HepG2 (cell line): Measurements from ENCODE around the gene UBAC2. TPM values are rescaled to one million over a fixed set of nuclear protein-coding genes. Genes with fewer than 3 reads are reported as not detected.

Experiments
- ATAC-seq: fragments of 200-7000 bp; cut with Tn5 transposase; 3 replicates; pipeline ENCODE4 v1.9.1; 2020; ENCODE audit warnings: mild to moderate bottlenecking, moderate library complexity
- BruUV-seq: library from RNA; stranded (reverse); fragments of 400-500 nt; replicated peaks from 2 replicates; lab custom pipeline; 2021; lab: Mats Ljungman, UMichigan
- CTCF ChIA-PET: fragments of 300-600 bp; formaldehyde crosslinking; extraction: SDS; loops from one replicate; lab custom pipeline; 2021; ENCODE audit warnings: low total read pairs, inconsistent platforms, low intra/inter-chr PET ratio; lab: Yijun Ruan, JAX
- POLR2A ChIA-PET: fragments of 350-600 bp; sonication (Branson Sonifier 250); formaldehyde crosslinking; loops from one replicate; lab custom pipeline; 2020; ENCODE audit warnings: antibody characterized with exemption, inconsistent platforms; lab: Yijun Ruan, JAX
- DNase-seq: peaks from one replicate; pipeline ENCODE4 v3.0.0-alpha.2; 2015; ENCODE audit warnings: low spot score
- FAIRE-seq: peaks from 3 replicates; lab custom pipeline; 2011; peaks lifted over from hg19 to GRCh38; lab: Jason Lieb, UNC
- H2AFZ ChIP-seq: one replicate; pipeline ENCODE4 v1.6.1; 2011; ENCODE audit warnings: low read length, inconsistent platforms
- H3K27ac ChIP-seq: fragments of 300-600 bp; 3 replicates; pipeline ENCODE4 v1.8.0; 2011; ENCODE audit warnings: mixed run types, mild to moderate bottlenecking, mixed read lengths, low read length, inconsistent platforms; ENCODE audit not compliant: insufficient read depth; ENCODE audit errors: extremely low read length
- H3K27me3 ChIP-seq, 2 experiments: fragments of 200-600 bp in 1 of 2; 2 replicates in 1 of 2; 3 replicates in 1 of 2; pipeline versions ENCODE4 v1.6.0 to v1.8.0; 2011; ENCODE audit warnings: low read length in 2 of 2, mild to moderate bottlenecking in 2 of 2, moderate library complexity in 2 of 2, inconsistent platforms in 1 of 2; ENCODE audit not compliant: insufficient read depth in 2 of 2, control insufficient read depth in 1 of 2
- H3K36me3 ChIP-seq, 2 experiments: fragments of 200-600 bp in 1 of 2; replicated peaks in 1 of 2; 2 replicates in 1 of 2; 3 replicates in 1 of 2; pipeline versions ENCODE4 v1.5.1 to v1.8.0; 2011; ENCODE audit warnings: low read length in 2 of 2, inconsistent platforms in 1 of 2; ENCODE audit not compliant: insufficient read depth in 2 of 2, control insufficient read depth in 1 of 2
- H3K4me1 ChIP-seq: 2 replicates; pipeline ENCODE4 v1.5.1; 2012; ENCODE audit warnings: low read length, inconsistent platforms; ENCODE audit not compliant: insufficient read depth
- H3K4me2 ChIP-seq: 2 replicates; pipeline ENCODE4 v1.6.0; 2011; ENCODE audit warnings: low read depth, low read length, inconsistent platforms
- H3K4me3 ChIP-seq, 3 experiments: fragments of 200-600 bp in 1 of 3; sonication (generic), shearing (Covaris generic) in 1 of 3; replicated peaks in 1 of 3; 2 replicates each; pipeline ENCODE4 v1.5.1; 2011 to 2016; ENCODE audit warnings: low read length in 3 of 3, inconsistent platforms in 2 of 3, low read depth in 2 of 3, mild to moderate bottlenecking in 2 of 3, control low read depth in 1 of 3, mixed read lengths in 1 of 3; ENCODE audit not compliant: insufficient read depth in 1 of 3
- H3K79me2 ChIP-seq: one replicate; pipeline ENCODE4 v1.6.1; 2011; ENCODE audit warnings: low read length, inconsistent platforms; ENCODE audit not compliant: insufficient read depth
- H3K9ac ChIP-seq: 2 replicates; pipeline ENCODE4 v1.6.0; 2011; ENCODE audit warnings: mild to moderate bottlenecking, low read depth, low read length, inconsistent platforms; ENCODE audit not compliant: insufficient read depth
- H3K9me3 ChIP-seq: 2 replicates; pipeline ENCODE4 v1.5.1; 2012; ENCODE audit warnings: mild to moderate bottlenecking, low read length
- H4K20me1 ChIP-seq: 2 replicates; pipeline ENCODE4 v1.6.0; 2011; ENCODE audit warnings: inconsistent platforms, mild to moderate bottlenecking, low read length, moderate library complexity; ENCODE audit not compliant: insufficient read depth
- EP300 ChIP-seq, 3 experiments: sonication (generic) in 1 of 3; formaldehyde crosslinking in 1 of 3; IDR thresholded peaks; 2 replicates each; pipeline versions ENCODE4 v1.5.1 to v1.6.1; 2011 to 2020; ENCODE audit warnings: low read depth in 2 of 3, low read length in 2 of 3, borderline replicate concordance in 1 of 3, improper control_type of control experiment in 1 of 3, mild to moderate bottlenecking in 1 of 3, missing genetic modification reagents in 1 of 3, moderate library complexity in 1 of 3
- GATAD2A ChIP-seq: IDR thresholded peaks from 2 replicates; pipeline ENCODE4 v1.6.1; 2016
- HNRNPH1 ChIP-seq: fragments of 200-400 bp; formaldehyde crosslinking; optimal IDR thresholded peaks from 2 replicates; pipeline ENCODE3; 2017; ENCODE audit warnings: mild to moderate bottlenecking, low read depth, low read length
- MXD4 ChIP-seq: IDR thresholded peaks from 2 replicates; pipeline ENCODE4 v1.6.1; 2016; ENCODE audit warnings: mild to moderate bottlenecking, missing biosample characterization, missing genetic modification reagents
- PATZ1 ChIP-seq: sonication (generic); formaldehyde crosslinking; IDR thresholded peaks from 2 replicates; pipeline ENCODE4 v1.4.0; 2020; ENCODE audit warnings: missing genetic modification reagents
- PPARG ChIP-seq: conservative IDR thresholded peaks from 2 replicates; pipeline ENCODE4 v1.6.1; 2016; ENCODE audit warnings: missing biosample characterization, missing genetic modification reagents
- TBP ChIP-seq: sonication (generic); formaldehyde crosslinking; IDR thresholded peaks from 2 replicates; pipeline ENCODE4 v1.5.0; 2020; ENCODE audit warnings: missing genetic modification reagents
- ZBTB21 ChIP-seq: sonication (generic); formaldehyde crosslinking; IDR thresholded peaks from 2 replicates; pipeline ENCODE4 v1.4.0; 2020; ENCODE audit warnings: missing genetic modification reagents
- ZEB1 ChIP-seq: IDR thresholded peaks from 2 replicates; pipeline ENCODE4 v1.6.1; 2012; ENCODE audit warnings: mild to moderate bottlenecking, low read depth, inconsistent platforms; ENCODE audit not compliant: insufficient replicate concordance
- ZKSCAN1 ChIP-seq: fragments of 150-350 bp; IDR thresholded peaks from 2 replicates; pipeline ENCODE4 v1.6.1; 2014; ENCODE audit warnings: low read length
- ZNF180 ChIP-seq: sonication (generic); formaldehyde crosslinking; IDR thresholded peaks from 2 replicates; pipeline ENCODE4 v1.4.0; 2020; ENCODE audit warnings: low read depth, missing genetic modification reagents, borderline replicate concordance
- ZNF235 ChIP-seq: sonication (generic); formaldehyde crosslinking; IDR thresholded peaks from 2 replicates; pipeline ENCODE4 v1.8.1; 2023; ENCODE audit warnings: mild to moderate bottlenecking, missing genetic modification reagents, borderline replicate concordance
- ZNF256 ChIP-seq: sonication (generic); formaldehyde crosslinking; conservative IDR thresholded peaks from 2 replicates; pipeline ENCODE4 v1.4.0; 2020; ENCODE audit warnings: missing genetic modification reagents
- ZNF343 ChIP-seq: sonication (generic); formaldehyde crosslinking; IDR thresholded peaks from 2 replicates; pipeline ENCODE4 v1.4.0; 2020; ENCODE audit warnings: mild to moderate bottlenecking, missing genetic modification reagents
- ZNF773 ChIP-seq: sonication (generic); formaldehyde crosslinking; IDR thresholded peaks from 2 replicates; pipeline ENCODE4 v1.4.0; 2020; ENCODE audit warnings: missing genetic modification reagents, borderline replicate concordance
- WGBS: methylation state at CpG from one replicate; pipeline ENCODE4 v1.1.6; 2017; ENCODE audit warnings: low lambda C conversion rate; 5-methylcytosine and 5-hydroxymethylcytosine counted together
- in situ Hi-C: cut with HindIII; loops from 2 replicates; pipeline ENCODE4 v1.10.0; 2017; ENCODE audit warnings: low pct_unique_long_range_greater_than_20kb; ENCODE audit not compliant: extremely low pct_ligation_motif_present
- intact Hi-C: fragments of 100-400 bp; cut with micrococcal nuclease; formaldehyde crosslinking; loops from one replicate; pipeline ENCODE4 v1.10.0; 2022; ENCODE audit not compliant: unreplicated experiment
- polyA plus RNA-seq, 8 experiments: library from polyadenylated mRNA; depleted of rRNA in 3 of 8; stranded (reverse) in 7 of 8; unstranded in 1 of 8; fragments of >200 nt; fragmentation: Illumina TruSeq in 4 of 8; extraction: Trizol in 4 of 8; gene quantifications; 2 replicates each; pipeline versions ENCODE4 v1.2.1 to v1.2.3, GENCODE V29; 2011 to 2016; ENCODE audit warnings: low read depth in 4 of 8, missing spikeins in 1 of 8, mixed read lengths in 1 of 8; ENCODE audit not compliant: insufficient read depth in 1 of 8
- total RNA-seq, 5 experiments: library from RNA; depleted of rRNA; stranded (reverse); fragments of >200 nt; fragmentation: Illumina TruSeq; extraction: Trizol; gene quantifications; 2 replicates each; pipeline ENCODE4 v1.2.3, GENCODE V29; 2016; ENCODE audit warnings: low read depth in 1 of 5

Gene UBAC2
- total and polyA plus RNA-seq, 2 of the 13 experiments (the other 11 are each of a cell fraction or from before 2014, with no cell fraction given): 61.3 to 80.8 TPM

DNA sequence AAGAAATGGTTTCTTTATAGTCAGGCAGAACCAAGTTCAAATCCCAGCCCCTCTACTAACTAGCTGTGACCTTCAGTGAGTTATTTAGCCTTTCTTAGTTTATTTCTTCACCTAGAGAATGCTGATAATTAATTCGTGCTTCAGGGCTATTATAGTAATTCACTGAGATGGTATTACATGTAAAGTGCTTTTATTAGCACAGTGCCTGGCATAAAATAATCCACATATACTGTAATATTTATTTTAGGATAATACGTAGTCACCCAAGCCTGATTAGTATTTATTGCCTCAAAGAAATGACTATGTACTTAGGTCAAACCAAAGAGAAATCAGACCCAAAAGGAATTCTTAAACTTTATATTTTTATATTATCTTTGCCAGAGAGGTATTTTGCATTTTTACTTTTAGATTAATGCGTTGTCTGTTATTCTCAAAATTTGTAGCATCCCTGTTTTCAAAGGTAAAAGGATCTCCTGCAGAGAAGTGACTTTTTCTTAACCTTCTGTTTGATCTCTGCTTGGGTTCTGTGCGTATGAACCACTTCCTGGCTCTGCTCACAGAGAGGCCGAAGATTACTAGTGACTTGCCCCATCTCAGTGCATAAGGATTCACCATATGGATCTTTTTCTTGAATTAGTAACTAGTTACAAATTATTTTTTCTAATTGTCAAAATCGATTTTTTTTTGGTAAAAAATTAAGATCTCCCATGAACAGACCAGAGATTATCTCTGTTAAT lies 19.7 kb downstream of the UBAC2 start:
- Histone ChIP-seq H3K79me2 (peaks cover 91% of the 10 kb centered on the region), H3K9me3 (no peaks in the 10 kb centered on the region), H3K4me3 (no peak overlapping the region), H3K27me3 (no peaks in the 10 kb centered on the region), H3K36me3 (peaks cover 0 to 11% of the 10 kb centered on the region in 2 experiments; a peak in 3 of 5 replicates), H3K9ac (no peak overlapping the region), H3K4me2 (no peak overlapping the region), H2AFZ (no peak overlapping the region), H3K4me1 (no peaks in the 10 kb centered on the region), H4K20me1 (no peaks in the 10 kb centered on the region; the same call in none of the 2 replicates), H3K27ac (no peak overlapping the region)
- no peak for ATAC-seq
- FAIRE-seq: no peak
- TF ChIP-seq ZNF773 (CRISPR knock-in tag): no peak
- CTCF ChIA-PET: no interaction called here
- POLR2A ChIA-PET: no interaction called here
- intact Hi-C loops: no loop called here
- 81% methylated on average over 6 of the region's 6 CpGs for WGBS
- in situ Hi-C loops: no loop called here
- DNase-seq: no peak
- BruUV-seq: no TSS peak

DNA sequence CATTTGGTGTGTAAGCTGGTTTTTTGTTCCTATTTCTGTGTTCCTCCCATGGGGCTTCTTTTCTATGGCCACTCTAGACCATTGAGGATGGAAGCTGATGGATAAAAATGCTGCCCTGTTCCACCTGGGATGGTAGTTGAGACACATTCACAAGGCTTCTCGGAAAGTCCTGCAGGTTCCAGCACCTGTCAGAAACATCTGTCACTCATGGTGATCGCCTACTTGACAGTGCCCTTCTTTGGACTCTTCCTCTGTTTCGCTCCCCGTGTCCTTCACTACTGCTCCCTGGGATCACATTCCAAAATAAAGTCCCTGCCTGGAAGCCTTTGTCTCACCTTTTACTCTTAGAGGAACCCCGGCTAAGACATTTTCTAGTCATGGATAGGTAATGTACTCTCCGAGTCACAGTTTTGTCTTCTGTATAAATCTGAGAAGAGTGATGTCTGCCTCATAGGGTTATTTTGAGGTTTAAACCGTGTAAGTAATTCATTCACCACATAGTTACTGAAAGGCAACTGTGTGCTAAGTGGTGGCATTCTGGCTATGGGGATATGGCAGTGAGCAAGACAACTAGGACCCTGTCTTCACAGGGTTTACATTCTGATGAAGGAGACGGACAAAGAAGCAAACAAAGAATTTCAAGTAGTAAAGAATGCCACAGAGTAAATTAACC lies 21.0 kb downstream of the UBAC2 start:
- no peak for FAIRE-seq
- peaks cover 0 to 15% of the 10 kb centered on the region in 2 experiments; a peak in 3 of 5 replicates for H3K36me3 ChIP-seq
- peaks cover 96% of the 10 kb centered on the region for H3K79me2 ChIP-seq
- H3K27ac ChIP-seq: no peak overlapping the region
- 98% methylated on average over 8 of the region's 8 CpGs for WGBS
- H3K4me1 ChIP-seq: peaks cover 8% of the 10 kb centered on the region
- POLR2A ChIA-PET: no interaction called here
- CTCF ChIA-PET: no interaction called here
- no peaks in the 10 kb centered on the region for H3K27me3 ChIP-seq
- BruUV-seq: no TSS peak
- no peak overlapping the region for H3K4me3 ChIP-seq
- in situ Hi-C loops: no loop called here
- H4K20me1 ChIP-seq: peaks cover 5% of the 10 kb centered on the region
- intact Hi-C loops: no loop called here
- no peak for DNase-seq
- no peak overlapping the region for H3K9ac ChIP-seq
- H3K9me3 ChIP-seq: no peaks in the 10 kb centered on the region
- no peak for ATAC-seq
- no peak overlapping the region for H2AFZ ChIP-seq
- no peak overlapping the region for H3K4me2 ChIP-seq
- TF ChIP-seq HNRNPH1 (no peak), MXD4 (CRISPR knock-in tag) (no peak), TBP (no peak), ZNF235 (no peak), ZNF180 (CRISPR knock-in tag) (no peak), ZEB1 (no peak), PATZ1 (CRISPR knock-in tag) (no peak), ZNF343 (CRISPR knock-in tag) (no peak), PPARG (CRISPR knock-in tag) (no peak), ZBTB21 (CRISPR knock-in tag) (no peak), EP300 (IDR thresholded peaks at IDR 0.05; ENCODE audit: low read depth in 2 of 2, low read length in 2 of 2) (no peak), EP300 (CRISPR knock-in tag; IDR thresholded peaks at IDR 0.05; ENCODE audit: borderline replicate concordance) (no peak), GATAD2A (no peak), ZNF256 (CRISPR knock-in tag) (no peak), ZKSCAN1 (no peak)
